Islet of Langerhans (tissue), 1 donor: ENCODE data around the gene TBC1D7.

Experiments used
- FAIRE-seq: peaks from one replicate; lab custom pipeline; 2011; peaks lifted over from hg19 to GRCh38; lab: Jason Lieb, UNC

Gene TBC1D7

DNA sequence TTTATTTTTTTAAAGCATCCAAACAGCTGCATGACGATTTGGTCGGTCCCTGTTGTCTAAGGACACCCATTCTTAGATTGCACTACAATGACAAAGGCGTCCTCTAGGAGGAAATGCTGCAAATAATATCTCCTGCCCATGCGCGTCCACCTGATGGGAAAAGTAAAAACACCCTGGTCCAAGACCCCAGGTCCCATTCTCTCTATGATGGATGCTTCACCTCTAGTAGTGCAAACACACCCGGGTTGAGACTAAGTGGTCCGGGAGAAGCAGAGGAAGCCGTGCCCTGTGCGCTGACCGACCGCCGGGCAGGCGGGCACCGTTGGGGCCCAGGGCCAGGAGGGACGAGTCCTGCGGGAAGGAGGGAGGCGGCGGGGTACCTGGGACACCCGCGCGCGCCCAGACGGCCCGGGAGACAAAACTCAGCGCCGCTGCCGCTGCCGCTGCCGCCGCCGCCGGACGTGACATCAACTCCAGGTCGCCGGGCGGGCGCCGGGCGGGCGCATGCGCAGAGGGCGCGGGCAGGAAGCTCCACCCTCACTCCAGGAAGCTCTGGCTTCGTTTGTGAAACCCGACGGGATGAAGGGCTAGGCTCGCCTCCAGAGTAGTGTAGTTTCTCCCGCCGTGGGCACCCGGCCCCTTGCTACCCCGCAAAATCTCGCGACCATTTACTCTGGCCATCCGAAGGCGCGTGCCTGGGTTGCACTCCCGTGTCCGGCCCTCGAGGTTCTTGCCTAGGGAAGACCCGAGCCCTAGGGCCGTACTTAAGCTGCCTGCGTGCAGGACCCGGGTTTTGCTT lies at the start of gene TBC1D7:
TSS of gene TBC1D7 (minus strand) at position 462 of the 799 bp plus-strand sequence. CDS start 1,639 bp downstream, outside the sequence.
- FAIRE-seq, result no peak

DNA sequence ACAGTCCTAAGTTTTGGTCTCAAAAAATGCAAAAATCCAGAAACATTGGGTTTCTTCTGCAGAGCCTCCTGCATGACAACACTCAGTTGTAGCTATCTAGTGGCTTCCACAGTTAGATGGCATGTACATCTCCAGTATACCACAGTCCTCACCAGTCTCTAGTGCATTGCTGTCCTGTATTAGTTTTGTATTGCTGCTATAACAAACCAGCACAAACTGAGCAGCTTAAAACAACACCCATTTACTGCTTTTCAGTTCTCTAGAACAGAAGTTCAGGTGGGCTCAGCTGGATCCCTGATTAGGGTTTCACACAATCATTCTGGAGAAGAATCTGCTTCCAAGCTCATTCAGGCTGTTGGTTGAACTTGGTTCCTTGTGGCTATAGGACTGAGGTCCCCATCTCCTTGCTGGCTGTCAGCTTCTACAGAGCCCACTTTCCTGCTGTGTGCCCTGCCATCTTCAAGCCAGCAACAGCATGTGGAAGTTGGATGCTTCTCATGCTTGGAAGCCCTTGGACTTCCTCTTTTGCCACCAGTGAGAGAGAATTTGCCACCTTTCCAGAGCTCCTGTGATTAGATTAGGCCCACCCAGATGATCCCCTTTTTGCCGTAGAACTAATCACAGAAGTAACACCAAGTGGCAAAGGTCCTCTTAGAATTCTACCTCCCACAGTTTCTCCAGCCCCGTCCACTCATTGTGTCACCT lies 48.9 kb upstream of the TBC1D7 start:
- FAIRE-seq, result no peak

DNA sequence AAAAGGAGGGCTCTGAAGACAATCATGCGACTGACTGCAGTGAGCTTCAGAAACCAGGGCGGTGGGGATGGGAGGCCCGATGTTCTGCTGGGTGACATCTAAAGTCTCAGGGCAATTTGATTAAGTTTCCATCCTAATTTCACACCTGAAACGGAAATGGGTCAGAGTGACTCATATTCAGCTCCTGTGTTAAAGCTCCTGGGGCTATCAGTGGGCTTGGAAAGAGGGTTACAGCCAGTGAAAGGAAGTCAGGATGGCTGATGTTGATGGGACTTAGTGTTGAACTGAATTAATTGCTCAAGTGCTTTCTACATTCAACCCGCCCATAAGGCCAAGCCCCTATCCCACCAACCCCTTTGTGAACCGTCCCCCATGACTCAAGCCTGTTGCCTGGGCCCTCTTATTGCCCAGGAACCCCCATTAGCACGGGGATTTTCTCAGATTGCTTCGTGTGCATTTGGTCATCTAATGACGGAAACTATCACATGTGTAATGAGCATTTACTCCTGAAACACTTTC lies 47.1 kb upstream of the TBC1D7 start:
- no peak for FAIRE-seq

DNA sequence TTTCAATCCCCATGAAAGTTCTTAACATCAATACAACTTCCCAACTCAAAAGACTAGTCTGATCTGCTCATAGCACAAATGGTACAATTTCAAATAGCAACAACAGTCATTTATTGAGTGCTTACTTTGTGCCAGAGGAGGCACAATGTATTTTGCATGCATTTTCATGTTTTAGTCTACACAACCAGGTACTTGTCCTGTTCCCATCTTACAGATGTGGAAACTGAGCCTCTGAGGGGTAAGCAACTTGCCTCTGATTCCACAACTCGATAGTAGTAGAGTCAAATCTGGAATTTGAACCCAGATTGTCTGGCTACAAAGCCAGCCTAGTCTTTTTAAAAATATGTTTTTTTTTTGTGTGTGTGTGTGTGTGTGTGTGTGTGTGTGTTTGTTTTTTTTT lies 45.6 kb upstream of the TBC1D7 start:
- FAIRE-seq, result no peak

DNA sequence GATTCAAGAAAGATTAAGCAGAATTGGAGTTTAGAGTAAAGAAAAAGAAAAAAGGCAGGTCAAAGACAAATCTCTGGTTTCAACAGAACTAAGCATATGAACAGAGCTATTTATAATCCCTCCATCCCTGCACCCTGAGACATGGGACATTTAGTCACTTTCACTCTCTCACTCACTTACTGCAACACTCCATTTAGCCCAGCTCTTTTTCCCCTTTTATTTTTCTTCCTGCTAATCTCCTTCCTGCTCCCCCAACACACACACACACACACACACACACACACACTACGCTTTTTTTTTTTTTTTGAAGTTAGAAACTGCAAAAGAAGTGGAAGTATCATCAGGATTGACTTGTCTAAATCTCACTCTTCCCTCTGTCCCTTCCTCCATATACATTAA lies 45.1 kb upstream of the TBC1D7 start:
- no peak for FAIRE-seq

DNA sequence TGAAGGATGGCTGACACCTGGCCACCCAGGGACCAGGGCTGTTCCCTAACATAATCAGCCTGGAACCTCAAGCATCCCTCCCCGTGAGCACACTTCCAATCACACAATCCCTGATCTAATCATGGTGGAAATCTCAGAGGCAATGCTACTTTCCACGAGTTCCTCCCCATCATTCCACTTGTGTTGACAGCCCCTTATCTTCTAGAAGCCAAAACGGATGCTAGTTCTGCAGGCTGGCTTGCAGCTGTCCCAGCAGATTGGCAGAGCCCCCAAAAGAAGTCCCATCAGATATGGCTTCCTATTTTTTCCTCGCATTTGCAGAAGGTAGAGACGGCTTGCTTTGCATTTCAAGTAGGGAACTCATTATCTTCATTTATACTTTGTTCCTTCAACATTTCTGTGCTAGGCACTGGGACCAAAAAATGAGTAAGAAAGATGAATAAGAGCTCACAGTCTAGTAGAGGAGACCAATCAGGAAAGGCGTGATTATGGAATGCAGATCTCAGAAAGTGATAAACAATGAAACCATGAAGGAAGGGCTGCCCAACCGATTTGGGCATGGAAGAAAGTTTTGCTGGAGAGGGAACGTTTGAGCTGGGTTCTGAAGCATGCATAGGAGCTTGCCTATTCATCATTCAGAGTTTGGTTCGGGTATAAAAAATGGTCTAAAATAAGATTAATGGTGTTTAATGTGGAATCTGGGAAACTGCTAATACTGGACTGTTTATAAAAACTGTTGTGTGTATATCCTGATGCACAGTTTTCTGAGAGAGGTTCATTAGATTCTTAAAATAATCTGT lies 44.6 kb upstream of the TBC1D7 start:
- FAIRE-seq, result no peak

DNA sequence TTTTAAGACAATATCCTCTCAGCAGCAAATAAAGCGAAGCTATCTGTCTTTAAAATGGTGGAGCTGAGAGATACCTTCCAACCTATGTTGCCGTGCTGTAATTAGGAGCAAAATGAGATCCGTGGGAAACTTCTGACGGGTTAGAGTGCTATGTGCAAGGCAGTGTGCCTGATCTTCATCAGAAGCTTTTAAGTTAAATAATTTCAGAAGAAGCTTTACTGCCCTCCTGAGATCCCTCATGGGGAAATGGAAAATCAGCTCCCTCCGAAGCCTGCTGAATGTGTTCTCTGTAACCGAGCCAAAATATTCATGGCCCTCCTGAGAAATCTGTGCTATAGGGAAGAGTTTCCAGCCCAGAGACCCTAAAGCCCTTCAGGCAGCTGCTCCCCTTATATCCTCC lies 43.7 kb upstream of the TBC1D7 start:
- FAIRE-seq, result no peak

DNA sequence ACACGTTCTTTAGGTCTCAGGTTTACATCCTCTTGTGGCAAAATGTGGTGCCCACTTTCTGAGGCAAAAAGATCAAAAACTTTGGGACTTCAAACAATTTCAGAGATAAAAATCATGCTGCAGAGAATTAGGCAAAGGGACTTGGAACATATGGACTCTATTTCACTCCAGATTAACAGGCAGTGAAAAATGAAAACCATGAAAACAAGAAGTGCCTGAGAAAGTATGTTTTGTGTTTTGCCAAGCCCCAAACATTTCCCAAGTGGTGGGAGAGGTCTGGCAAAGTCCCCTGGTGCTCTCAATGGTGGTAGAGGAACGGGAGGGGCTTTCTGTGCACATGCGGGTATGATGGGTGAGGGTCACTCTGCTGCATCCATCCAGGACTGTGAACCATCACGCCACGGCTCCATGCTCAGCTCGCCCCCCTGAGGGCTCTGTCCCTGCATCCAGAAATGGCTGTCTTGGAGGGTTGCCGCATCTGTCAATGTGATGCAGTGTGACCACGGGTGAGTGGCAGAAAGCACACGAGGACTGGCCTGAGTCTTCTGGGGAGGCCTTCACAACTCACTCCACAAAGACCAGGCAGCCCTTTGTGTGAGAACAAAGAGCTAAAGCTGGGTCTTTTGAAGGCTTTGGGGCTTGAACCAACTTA lies 43.2 kb upstream of the TBC1D7 start:
- FAIRE-seq, result no peak

DNA sequence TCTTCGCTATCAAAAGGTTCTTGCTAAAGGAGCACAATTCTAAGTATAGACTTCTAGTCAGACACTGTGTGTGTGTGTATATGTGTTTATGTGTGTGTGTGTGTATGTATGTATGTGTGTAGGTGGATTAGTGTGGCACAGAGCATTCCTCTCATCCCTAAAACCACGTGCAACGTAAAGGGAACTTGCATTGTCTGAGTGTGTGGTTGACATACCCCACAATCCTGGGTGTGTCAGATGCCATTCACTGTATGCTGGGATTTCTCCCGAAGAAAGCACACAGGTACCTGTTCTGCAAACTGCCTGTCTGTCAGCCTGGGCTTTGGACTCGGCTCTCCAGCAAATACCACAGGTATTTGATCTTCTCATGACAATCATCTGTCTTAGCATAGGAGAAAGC lies 42.3 kb upstream of the TBC1D7 start:
- no peak for FAIRE-seq

DNA sequence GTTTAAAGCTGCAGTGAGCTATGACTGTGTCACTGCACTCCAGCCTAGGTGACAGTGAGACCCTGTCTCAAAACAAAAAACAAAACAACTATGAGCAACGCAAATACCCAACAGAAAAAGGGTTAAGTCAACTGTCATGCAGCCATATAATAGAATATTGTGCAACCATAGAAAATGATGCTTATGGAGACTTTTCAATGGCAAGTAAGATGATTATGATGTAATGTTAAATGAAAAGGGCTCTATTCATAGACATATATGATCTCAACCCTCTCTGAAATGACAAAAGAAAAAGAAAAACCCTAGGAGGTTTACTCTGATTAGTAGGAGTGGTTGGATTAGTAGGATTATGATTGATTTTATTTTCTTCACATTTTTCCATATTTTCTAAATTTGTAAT lies 41.3 kb upstream of the TBC1D7 start:
- no peak for FAIRE-seq

DNA sequence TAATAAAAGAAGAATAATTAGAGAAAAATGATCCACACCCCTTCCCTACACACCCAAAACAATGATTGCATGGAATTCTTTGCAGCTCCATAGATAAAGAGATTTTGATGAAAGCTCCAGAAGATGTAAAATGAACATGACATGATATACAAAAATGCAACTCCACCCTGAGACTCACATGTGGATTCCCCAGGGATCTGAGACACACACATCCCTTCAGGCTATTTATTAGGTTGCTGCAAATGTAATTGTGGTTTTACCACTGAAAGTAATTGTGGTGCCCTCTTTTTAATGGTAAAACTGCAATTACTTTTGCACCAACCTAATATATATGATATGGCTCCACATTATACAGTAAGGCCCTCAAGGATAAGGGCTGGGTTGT lies 40.4 kb upstream of the TBC1D7 start:
- no peak for FAIRE-seq

DNA sequence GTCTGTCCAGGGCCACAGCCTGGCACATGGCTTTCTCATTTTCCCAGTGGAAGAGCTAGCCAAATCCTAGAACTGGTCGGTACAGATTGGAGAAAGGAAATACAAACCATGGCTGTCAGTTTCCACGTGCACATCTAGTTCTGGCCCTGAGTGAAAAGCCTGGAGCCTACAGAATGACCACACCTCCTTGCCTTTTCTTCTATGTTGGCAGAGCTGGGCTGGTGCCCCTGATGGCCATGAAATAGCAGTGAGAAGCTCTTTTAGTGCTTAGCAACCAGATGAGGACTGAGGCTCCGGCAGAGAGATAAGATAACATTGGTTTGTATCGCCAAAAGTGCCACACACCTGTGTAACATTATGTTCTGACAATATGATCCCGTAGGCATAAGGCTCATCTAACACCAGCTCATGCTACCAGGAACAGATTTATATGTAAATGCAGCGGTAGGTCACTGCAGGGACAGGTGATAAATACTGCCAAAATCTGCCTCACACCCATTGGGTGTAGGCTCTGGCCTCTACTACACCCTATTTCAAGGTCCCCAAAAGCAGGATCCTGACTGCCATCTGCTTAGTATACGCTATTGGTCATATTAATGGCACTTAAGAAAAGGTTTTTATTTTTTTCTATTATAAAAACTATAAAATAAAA lies 39.9 kb upstream of the TBC1D7 start:
- no peak for FAIRE-seq

DNA sequence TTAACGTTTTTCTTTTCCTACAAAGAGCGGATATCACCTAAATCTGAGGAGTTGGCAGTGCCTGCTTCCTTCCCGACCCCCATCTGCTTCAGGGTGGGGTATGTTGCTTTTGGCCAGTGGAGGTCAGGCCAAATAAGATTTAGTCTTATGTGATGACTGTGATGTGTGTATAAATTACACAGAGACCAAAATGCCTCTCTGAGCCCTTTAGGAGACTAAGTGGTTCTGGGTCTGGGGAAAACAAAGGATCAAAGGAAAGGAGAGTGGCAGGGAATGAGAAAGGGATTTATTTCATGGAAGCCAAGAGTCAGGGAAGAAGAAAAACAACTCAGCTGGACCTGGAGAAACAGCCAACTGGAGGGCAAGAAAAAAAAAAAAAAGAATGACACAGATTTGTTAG lies 39.1 kb upstream of the TBC1D7 start:
- FAIRE-seq, result no peak

DNA sequence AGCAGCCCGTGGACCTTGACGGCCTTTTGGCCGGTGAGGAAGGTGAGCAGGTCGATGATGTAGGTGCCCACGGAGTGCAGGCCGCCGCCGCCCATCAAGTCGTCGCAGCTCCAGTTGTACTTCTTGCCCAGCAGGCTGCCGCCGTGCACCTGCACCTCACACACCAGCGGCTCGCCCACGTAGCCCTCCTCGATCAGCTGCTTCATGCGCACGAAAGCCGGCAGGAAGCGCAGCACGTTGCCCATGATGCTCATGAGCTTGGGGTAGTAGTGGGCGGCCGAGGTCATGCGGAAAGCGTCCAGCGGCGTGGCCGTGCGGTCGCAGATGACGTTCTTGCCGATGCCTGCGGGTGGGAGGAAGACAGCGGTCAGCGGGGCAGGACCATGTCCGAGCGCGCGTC lies 37.0 kb upstream of the TBC1D7 start:
- FAIRE-seq, result no peak

DNA sequence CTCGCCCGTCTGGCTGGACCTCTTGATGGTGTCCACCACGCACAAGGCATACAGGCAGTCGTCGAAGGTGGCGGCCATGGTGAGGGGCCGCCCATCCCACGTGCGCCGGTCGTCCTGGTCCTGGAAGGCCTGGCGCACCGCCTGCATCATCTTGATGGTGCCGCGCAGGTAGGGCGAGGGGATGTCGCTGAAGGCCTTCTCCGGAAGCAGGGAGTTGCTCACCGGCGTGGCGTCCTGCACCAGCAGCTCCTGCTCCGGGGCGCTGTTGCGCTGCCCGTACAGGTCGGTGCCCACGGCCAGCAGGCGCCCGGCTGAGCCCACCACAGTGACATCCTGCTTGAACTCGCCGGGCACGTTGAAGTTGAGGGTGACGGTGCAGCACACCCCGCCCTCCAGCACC lies 36.5 kb upstream of the TBC1D7 start:
- no peak for FAIRE-seq

DNA sequence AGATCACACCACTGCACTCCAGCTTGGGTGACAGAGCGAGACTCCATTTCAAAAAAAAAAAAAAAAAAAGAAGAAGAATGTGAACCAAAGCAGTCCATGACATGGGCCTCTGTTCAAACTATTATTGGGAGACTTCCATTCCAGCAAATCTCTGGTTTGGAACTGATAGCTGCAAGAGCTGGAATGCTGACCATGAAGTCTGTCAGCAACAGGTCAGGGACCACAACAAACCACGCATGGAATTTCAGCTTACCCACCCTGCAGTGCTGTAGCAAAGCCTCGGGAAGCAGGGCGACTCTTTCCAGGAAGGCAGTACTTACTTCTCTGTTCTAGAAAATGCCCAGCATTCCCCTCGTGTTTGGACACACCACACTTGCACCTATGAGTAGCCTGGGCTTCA lies 34.1 kb upstream of the TBC1D7 start:
- no peak for FAIRE-seq

DNA sequence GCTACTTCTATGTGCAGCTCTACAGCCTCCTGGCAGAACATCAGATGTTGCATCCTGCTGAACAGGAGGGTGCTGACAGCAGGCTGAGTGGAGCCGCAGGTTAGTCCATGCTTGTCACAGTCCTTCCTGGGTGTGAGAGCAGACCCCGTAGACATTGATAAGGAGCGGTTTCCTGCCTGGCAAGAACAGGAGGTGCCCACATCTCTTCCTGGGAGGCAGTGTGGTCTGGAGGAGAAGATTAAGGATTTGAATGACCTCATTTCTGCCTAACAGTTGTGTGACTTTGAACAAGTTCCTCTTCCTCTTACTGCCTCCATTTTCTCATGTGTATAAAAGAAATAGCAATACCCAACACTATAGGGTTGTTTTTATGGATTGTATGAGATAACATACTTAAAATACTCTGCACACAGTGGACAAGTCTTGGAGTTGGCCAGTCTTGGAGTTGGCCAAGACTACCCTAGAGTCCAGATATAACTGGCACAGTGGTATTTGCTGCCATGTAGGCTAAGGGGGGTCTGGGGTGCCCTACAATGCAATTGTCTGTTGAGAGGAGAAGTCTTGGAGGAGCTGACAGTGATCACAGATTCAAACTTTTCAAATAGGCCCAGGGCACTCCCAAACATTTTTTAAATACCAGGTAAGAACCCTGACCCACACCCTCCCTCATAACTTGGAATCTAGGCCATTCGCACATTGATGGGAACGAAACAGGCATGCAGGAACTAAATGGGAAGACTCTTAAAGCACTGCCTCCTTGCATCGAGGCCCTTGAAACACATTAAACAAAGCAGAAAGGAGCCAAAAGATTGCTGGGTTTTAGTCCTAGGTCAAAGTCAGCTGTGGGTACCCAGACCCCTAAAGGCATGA lies 32.6 kb upstream of the TBC1D7 start:
- no peak for FAIRE-seq

DNA sequence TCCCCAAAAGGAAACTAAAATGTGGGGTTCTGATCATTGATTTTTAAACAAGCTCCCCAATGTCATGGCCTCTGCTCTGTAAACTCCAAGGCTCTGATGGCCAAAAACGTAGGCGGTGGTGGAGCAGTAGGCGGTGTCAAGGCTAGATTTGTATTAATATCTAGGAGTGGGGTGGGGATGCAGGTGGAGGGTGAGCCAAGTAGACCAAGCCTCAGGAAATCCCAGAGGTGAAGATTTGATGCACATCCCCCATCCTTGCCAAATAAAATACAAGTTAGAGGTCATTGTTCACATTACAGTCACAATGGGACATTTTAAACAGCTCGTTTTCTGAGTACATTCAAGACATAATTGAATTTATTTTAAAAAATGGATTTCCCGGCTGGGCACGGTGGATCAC lies 30.9 kb upstream of the TBC1D7 start:
- no peak for FAIRE-seq

DNA sequence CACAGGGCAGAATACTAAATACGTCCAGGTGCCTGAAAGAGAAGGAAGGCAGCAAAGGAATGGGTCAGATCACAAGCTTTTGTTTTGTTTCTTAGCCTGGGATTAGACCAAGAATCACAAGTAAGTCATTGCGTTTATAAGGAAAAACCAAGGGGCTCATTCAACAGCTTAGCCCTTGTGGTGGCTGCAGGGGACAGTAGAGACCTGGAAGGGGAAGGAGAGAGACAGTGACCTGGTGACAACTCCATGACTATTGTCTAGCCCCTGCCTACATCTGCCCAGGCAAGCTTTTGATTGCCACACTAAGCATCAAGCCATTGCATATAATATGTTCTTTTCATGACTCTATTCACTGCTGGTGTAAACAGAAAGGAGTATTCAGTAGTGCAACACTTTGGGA lies 30.2 kb upstream of the TBC1D7 start:
- no peak for FAIRE-seq

DNA sequence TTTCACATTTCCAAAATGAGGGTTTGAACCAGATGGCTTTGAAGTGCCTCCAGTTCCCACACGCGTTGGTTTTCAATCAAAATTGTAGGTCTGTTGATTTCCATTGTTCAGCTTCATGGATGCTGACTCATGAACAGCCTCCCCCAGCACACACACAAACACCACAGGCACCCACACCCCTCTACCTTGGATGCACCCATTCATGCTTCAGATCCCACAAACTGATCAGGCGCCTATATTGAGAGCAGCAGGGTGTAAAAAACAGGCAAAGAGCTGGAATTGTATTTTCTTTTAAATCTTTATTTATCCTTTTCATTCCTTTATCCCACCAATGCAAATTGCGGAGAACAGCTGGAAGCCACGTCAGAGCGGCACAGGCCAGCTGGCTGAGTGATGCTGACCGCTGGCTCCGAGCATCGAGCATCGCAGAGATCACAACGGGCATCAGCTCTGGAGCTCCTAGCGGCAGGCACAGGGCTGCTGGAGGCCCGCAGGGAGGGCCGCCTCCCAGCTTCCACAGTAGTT lies 29.3 kb upstream of the TBC1D7 start:
- FAIRE-seq, result no peak
